K562 (cell line): ENCODE data around the gene UBE2S. TPM values are rescaled to one million over a fixed set of nuclear protein-coding genes. Genes with fewer than 3 reads are reported as not detected.

Experiments
- ATAC-seq: fragments of 200-7000 bp; cut with Tn5 transposase; 3 replicates; pipeline ENCODE4 v1.9.1; 2020; ENCODE audit warnings: moderate library complexity
- BruUV-seq: library from RNA; stranded (reverse); fragments of 400-500 nt; replicated peaks from 2 replicates; lab custom pipeline; 2021; lab: Mats Ljungman, UMichigan
- CTCF ChIA-PET: fragments of 300-600 bp; formaldehyde crosslinking; extraction: SDS; loops from one replicate; lab custom pipeline; 2021; ENCODE audit warnings: low intra/inter-chr PET ratio; lab: Yijun Ruan, JAX
- POLR2A ChIA-PET: fragments of 300-600, 350-650 bp; sonication (Branson Sonifier 250); formaldehyde crosslinking; extraction: SDS; loops from one replicate; lab custom pipeline; 2021; ENCODE audit warnings: antibody characterized with exemption, inconsistent platforms; lab: Yijun Ruan, JAX
- DNase-seq, 4 experiments: peaks; one replicate each; pipeline versions ENCODE4 v3.0.0 to v3.0.0-alpha.2; 2011 to 2018; ENCODE audit warnings: low spot score in 3 of 4, mixed read lengths in 3 of 4; ENCODE audit errors: extremely low read depth in 1 of 4
- FAIRE-seq: peaks from 2 replicates; lab custom pipeline; 2011; peaks lifted over from hg19 to GRCh38; lab: Jason Lieb, UNC
- H2AFZ ChIP-seq: 2 replicates; pipeline ENCODE4 v1.6.0; 2011; ENCODE audit warnings: low read depth, low read length, control low read depth, inconsistent platforms
- H3K27ac ChIP-seq: fragments of 200-600 bp; 3 replicates; pipeline ENCODE4 v1.8.0; 2011; ENCODE audit warnings: low read depth, mild to moderate bottlenecking, control low read depth, inconsistent platforms, low read length, moderate library complexity, mixed read lengths; ENCODE audit errors: extremely low read depth
- H3K27me3 ChIP-seq, 2 experiments: fragments of 300-600 bp in 1 of 2; 2 replicates in 1 of 2; 3 replicates in 1 of 2; pipeline versions ENCODE4 v1.6.0 to v1.8.0; 2011; ENCODE audit warnings: inconsistent platforms in 2 of 2, low read length in 2 of 2, mild to moderate bottlenecking in 1 of 2, mixed read lengths in 1 of 2, moderate library complexity in 1 of 2; ENCODE audit not compliant: control insufficient read depth in 2 of 2, insufficient read depth in 2 of 2
- H3K36me3 ChIP-seq: fragments of 300-600 bp; 3 replicates; pipeline ENCODE4 v1.8.0; 2011; ENCODE audit warnings: mild to moderate bottlenecking, low read length, inconsistent platforms; ENCODE audit not compliant: control insufficient read depth, insufficient read depth
- H3K4me1 ChIP-seq, 2 experiments: fragments of 200-600 bp in 1 of 2; replicated peaks in 1 of 2; 2 replicates in 1 of 2; 3 replicates in 1 of 2; pipeline versions ENCODE4 v1.5.1 to v1.8.0; 2011; ENCODE audit warnings: inconsistent platforms in 2 of 2, low read length in 2 of 2, mild to moderate bottlenecking in 1 of 2, mixed read lengths in 1 of 2, moderate library complexity in 1 of 2; ENCODE audit not compliant: control insufficient read depth in 2 of 2, insufficient read depth in 2 of 2
- H3K4me2 ChIP-seq: 2 replicates; pipeline ENCODE4 v1.6.1; 2011; ENCODE audit warnings: low read length, control low read depth, inconsistent platforms, mixed read lengths; ENCODE audit not compliant: insufficient read depth
- H3K4me3 ChIP-seq: fragments of 200-600 bp; sonication (generic), shearing (Covaris generic); 2 replicates; pipeline ENCODE4 v1.5.1; 2016; ENCODE audit warnings: control low read depth, inconsistent platforms
- H3K79me2 ChIP-seq: fragments of 200-600 bp; 3 replicates; pipeline ENCODE4 v1.8.0; 2011; ENCODE audit warnings: low read length, inconsistent platforms; ENCODE audit not compliant: control insufficient read depth, insufficient read depth
- H3K9ac ChIP-seq, 2 experiments: 2 replicates each; pipeline versions ENCODE4 v1.6.0 to v1.6.1; 2011; ENCODE audit warnings: low read depth in 2 of 2, low read length in 2 of 2, control low read depth in 1 of 2, inconsistent platforms in 1 of 2, mild to moderate bottlenecking in 1 of 2, mixed read lengths in 1 of 2; ENCODE audit not compliant: insufficient read depth in 1 of 2
- H3K9me1 ChIP-seq: one replicate; pipeline ENCODE4 v1.6.0; 2011; ENCODE audit warnings: inconsistent platforms, mild to moderate bottlenecking, low read length, moderate library complexity; ENCODE audit not compliant: control insufficient read depth, insufficient read depth
- H3K9me3 ChIP-seq: replicated peaks from 2 replicates; pipeline ENCODE4 v1.5.1; 2011; ENCODE audit warnings: low read depth, low read length, inconsistent platforms; ENCODE audit not compliant: control insufficient read depth, insufficient read depth
- H4K20me1 ChIP-seq: replicated peaks from 2 replicates; pipeline ENCODE4 v1.6.1; 2011; ENCODE audit warnings: low read length, inconsistent platforms, mixed read lengths; ENCODE audit not compliant: control insufficient read depth, insufficient read depth
- ATF3 ChIP-seq, 2 experiments: fragments of 450-650 bp in 1 of 2; sonication (generic) in 1 of 2; formaldehyde crosslinking in 1 of 2; IDR thresholded peaks in 1 of 2; conservative IDR thresholded peaks in 1 of 2; 2 replicates each; pipeline versions ENCODE4 v1.6.1 to v1.8.1; 2016 to 2023; ENCODE audit warnings: mild to moderate bottlenecking in 2 of 2, moderate library complexity in 2 of 2, inconsistent platforms in 1 of 2, missing genetic modification reagents in 1 of 2
- C11orf30 ChIP-seq: fragments of 450-650 bp; IDR thresholded peaks from 2 replicates; pipeline ENCODE4 v1.6.1; 2016; ENCODE audit warnings: low read depth, mild to moderate bottlenecking
- EP300 ChIP-seq: IDR thresholded peaks from 2 replicates; pipeline ENCODE4 v1.6.1; 2012; ENCODE audit warnings: low read length, improper control_type of control experiment
- HDGF ChIP-seq: fragments of 450-650 bp; IDR thresholded peaks from 2 replicates; pipeline ENCODE4 v1.6.1; 2016
- L3MBTL2 ChIP-seq: fragments of 450-650 bp; IDR thresholded peaks from 2 replicates; pipeline ENCODE4 v1.6.1; 2016; ENCODE audit warnings: mild to moderate bottlenecking, moderate library complexity
- LEF1 ChIP-seq: fragments of 450-650 bp; IDR thresholded peaks from 2 replicates; pipeline ENCODE4 v1.6.1; 2016; ENCODE audit warnings: mild to moderate bottlenecking
- SLC30A9 ChIP-seq: fragments of 250-450 bp; sonication (Bioruptor Pico); IDR thresholded peaks from 2 replicates; pipeline ENCODE4 v1.8.0; 2022; ENCODE audit warnings: mild to moderate bottlenecking, moderate library complexity
- ZC3H11A ChIP-seq: IDR thresholded peaks from 2 replicates; pipeline ENCODE4 v1.6.1; 2012; ENCODE audit warnings: low read depth, low read length, improper control_type of control experiment
- ZNF274 ChIP-seq: IDR thresholded peaks from 2 replicates; pipeline ENCODE4 v1.6.1; 2011; ENCODE audit warnings: low read depth, mild to moderate bottlenecking, low read length, moderate library complexity, borderline replicate concordance
- ZNF407 ChIP-seq: fragments of 450-650 bp; IDR thresholded peaks from 2 replicates; pipeline ENCODE4 v1.6.1; 2016; ENCODE audit warnings: low read depth
- ZNF655 ChIP-seq: fragments of 250-450 bp; sonication (Bioruptor Pico); IDR thresholded peaks from 2 replicates; pipeline ENCODE4 v1.5.0; 2021
- WGBS: fragments of 100-300 bp; shearing (Covaris generic); methylation state at CpG from one replicate; pipeline ENCODE4 v1.1.6; 2016; ENCODE audit warnings: low coverage, mixed read lengths; ENCODE audit not compliant: insufficient coverage; ENCODE audit errors: missing lambda C conversion rate; 5-methylcytosine and 5-hydroxymethylcytosine counted together
- in situ Hi-C: fragments of 300-500 bp; cut with MboI; formaldehyde crosslinking; loops from 4 replicates; pipeline ENCODE4 v1.15.0; 2018; ENCODE audit warnings: inconsistent platforms, mixed read lengths
- intact Hi-C: fragments of 100-400 bp; cut with micrococcal nuclease; formaldehyde crosslinking; loops from 2 replicates; pipeline ENCODE4 v1.14.2; 2022
- polyA plus RNA-seq, 8 experiments: library from polyadenylated mRNA; depleted of rRNA in 4 of 8; stranded (reverse) in 5 of 8; unstranded in 3 of 8; fragments of >200 nt; fragmentation: Nextera tagmentation in 2 of 8; fragmentation: Illumina TruSeq in 1 of 8; extraction: Ambion mirVana in 2 of 8; extraction: Trizol in 1 of 8; gene quantifications; 2 replicates each; pipeline versions ENCODE4 v1.2.1 to v1.2.3, GENCODE V29; 2011 to 2014; ENCODE audit warnings: inconsistent platforms in 1 of 8, missing spikeins in 1 of 8
- total RNA-seq, 7 experiments: library from RNA; depleted of rRNA in 6 of 7; stranded (reverse); fragments of >200 nt in 6 of 7; fragmentation: Illumina TruSeq in 2 of 7; extraction: Trizol in 2 of 7; gene quantifications; 2 replicates each; pipeline versions ENCODE4 v1.2.1 to v1.2.3, GENCODE V29; 2011 to 2021; ENCODE audit warnings: low replicate concordance in 1 of 7

The UBE2S gene
- total and polyA plus RNA-seq, 9 of the 15 experiments (the other 6 are each of a cell fraction or from before 2014, with no cell fraction given), result 1.5 to 1,305 (median 157) TPM

GRCh38 chr19:55354698-55355212, 52.8 kb downstream of the UBE2S start, which contains the start of gene COX6B2:
Gene COX6B2, minus strand, starts transcription at chr19:55354719. Its CDS starts 198 bp downstream, at chr19:55354521.
- ChIA-PET POLR2A (no interaction called here), CTCF (no interaction called here)
- Histone ChIP-seq H3K4me2 (peak within 1 kb of the TSS; percentile 85), H4K20me1 (peaks cover 6% of the 10 kb centered on the region; the same call in 1 of the 2 replicates), H3K4me1 (peaks cover 4 to 57% of the 10 kb centered on the region in 2 experiments; a peak in 4 of 5 replicates), H3K9ac (peak within 1 kb of the TSS; percentile 50 to 92), H3K27me3 (peaks cover 9 to 21% of the 10 kb centered on the region in 2 experiments; a peak in 4 of 5 replicates), H3K9me3 (no peaks in the 10 kb centered on the region), H3K4me3 (peak within 1 kb of the TSS; percentile 64), H2AFZ (peak within 1 kb of the TSS; percentile 88), H3K79me2 (no peaks in the 10 kb centered on the region), H3K9me1 (no peaks in the 10 kb centered on the region), H3K27ac (peak within 1 kb of the TSS; percentile 49; the same call in 2 of the 3 replicates), H3K36me3 (no peaks in the 10 kb centered on the region)
- WGBS, result 2% methylated on average over 10 of the region's 43 CpGs
- FAIRE-seq (no peak), DNase-seq (peak in 3 of 4 experiments; percentile 62 to 80 (median 76)), ATAC-seq (no peak)
- intact Hi-C loops (no loop called here), in situ Hi-C loops (no loop called here)
- BruUV-seq, result no TSS peak
- TF ChIP-seq HDGF (no peak), EP300 (no peak), ATF3 (IDR thresholded peaks at IDR 0.05) (no peak), ATF3 (CRISPR knock-in tag; conservative IDR thresholded peaks at IDR 0.05) (no peak), C11orf30 (no peak), ZC3H11A (no peak), ZNF274 (no peak), ZNF407 (no peak), L3MBTL2 (no peak), ZNF655 (CRISPR knock-in tag) (no peak), LEF1 (no peak), SLC30A9 (CRISPR knock-in tag) (no peak)
